Lung (tissue), 12 donors: ENCODE results near the gene FOXP1. TPM values are rescaled to one million over a fixed set of nuclear protein-coding genes. Genes with fewer than 3 reads are reported as not detected.

Experiments
- ATAC-seq: fragments of 200-7000 bp; cut with Tn5 transposase; one replicate; pipeline ENCODE4 v1.9.1; 2020; ENCODE audit warnings: moderate number of reproducible peaks; ENCODE audit not compliant: insufficient read depth, low FRiP score
- DNase-seq, 3 donors: peaks; one replicate each; pipeline ENCODE4 v3.0.0-alpha.2; 2013 to 2017
- H3K27ac ChIP-seq, 2 donors: one replicate each; pipeline ENCODE4 v1.5.1; 2013; ENCODE audit warnings: mild to moderate bottlenecking in 2 of 2, moderate library complexity in 2 of 2, control low read depth in 1 of 2, inconsistent platforms in 1 of 2, low read depth in 1 of 2, low read length in 1 of 2
- H3K27me3 ChIP-seq, 3 donors: one replicate each; pipeline ENCODE4 v1.5.1; 2013; ENCODE audit warnings: low read length in 2 of 3; ENCODE audit not compliant: control insufficient read depth in 3 of 3, insufficient read depth in 3 of 3
- H3K36me3 ChIP-seq, 4 donors: one replicate each; pipeline ENCODE4 v1.5.1; 2013; ENCODE audit warnings: low read length in 4 of 4, mild to moderate bottlenecking in 1 of 4, moderate library complexity in 1 of 4; ENCODE audit not compliant: control insufficient read depth in 4 of 4, insufficient read depth in 4 of 4
- H3K4me1 ChIP-seq, 5 donors: one replicate each; pipeline ENCODE4 v1.5.1; 2013; ENCODE audit warnings: low read length in 5 of 5, mild to moderate bottlenecking in 2 of 5, moderate library complexity in 1 of 5; ENCODE audit not compliant: control insufficient read depth in 5 of 5, insufficient read depth in 5 of 5
- H3K4me3 ChIP-seq: one replicate; pipeline ENCODE4 v1.5.1; 2013; ENCODE audit warnings: mild to moderate bottlenecking, control low read depth, moderate library complexity
- H3K9ac ChIP-seq, 2 donors: one replicate each; pipeline ENCODE4 v1.5.1; 2013; ENCODE audit warnings: low read length in 2 of 2, control low read depth in 1 of 2; ENCODE audit not compliant: insufficient read depth in 1 of 2
- H3K9me3 ChIP-seq, 4 donors: one replicate each; pipeline ENCODE4 v1.5.1; 2013; ENCODE audit warnings: low read length in 3 of 4, mild to moderate bottlenecking in 1 of 4, moderate library complexity in 1 of 4; ENCODE audit not compliant: control insufficient read depth in 4 of 4, insufficient read depth in 3 of 4
- CTCF ChIP-seq: IDR thresholded peaks from 2 replicates; pipeline ENCODE4 v1.5.1; 2012; ENCODE audit warnings: mild to moderate bottlenecking; ENCODE audit errors: control extremely low read depth, extremely low read depth
- WGBS, 2 donors: extraction: QIAGEN DNeasy Blood & Tissue Kit; methylation state at CpG; one replicate each; pipeline ENCODE4 v1.1.7; 2013; 5-methylcytosine and 5-hydroxymethylcytosine counted together
- polyA plus RNA-seq, 2 donors: library from polyadenylated mRNA; stranded (reverse); fragments of 200-250 nt; gene quantifications; one replicate each; pipeline ENCODE4 v1.2.1, GENCODE V29; 2013
- total RNA-seq, 2 donors: library from RNA; depleted of rRNA in 1 of 2; stranded (reverse); fragments of >200 nt in 1 of 2; gene quantifications; one replicate each; pipeline ENCODE4 v1.2.1, GENCODE V29; 2014 to 2021
- donor health status: control.
- donor health status: control.
- donor health status: Bipolar disorder and iron deficiency.
- donor health status: healthy.
- donor health status: DM: yes; HTN: yes; CAD: no.

Gene FOXP1
- total and polyA plus RNA-seq, 4 donors: 13.8 to 287 (median 73.9) TPM

GRCh38 chr3:71186801-71187200 is 396.7 kb downstream of the FOXP1 start:
- Histone ChIP-seq H3K4me1 (peaks cover 0 to 9% (median 2%) of the 10 kb centered on the region in 5 donors), H3K9me3 (no peaks in the 10 kb centered on the region), H3K27me3 (no peaks in the 10 kb centered on the region), H3K9ac (no peak overlapping the region), H3K27ac (no peak overlapping the region), H3K36me3 (no peaks in the 10 kb centered on the region), H3K4me3 (no peak overlapping the region)
- DNase-seq: no peak
- no peak for ATAC-seq
- TF ChIP-seq CTCF: no peak
- 61 to 78% methylated on average over 2 of the region's 2 CpGs for whole genome bisulfite sequencing, 2 donors

DNA sequence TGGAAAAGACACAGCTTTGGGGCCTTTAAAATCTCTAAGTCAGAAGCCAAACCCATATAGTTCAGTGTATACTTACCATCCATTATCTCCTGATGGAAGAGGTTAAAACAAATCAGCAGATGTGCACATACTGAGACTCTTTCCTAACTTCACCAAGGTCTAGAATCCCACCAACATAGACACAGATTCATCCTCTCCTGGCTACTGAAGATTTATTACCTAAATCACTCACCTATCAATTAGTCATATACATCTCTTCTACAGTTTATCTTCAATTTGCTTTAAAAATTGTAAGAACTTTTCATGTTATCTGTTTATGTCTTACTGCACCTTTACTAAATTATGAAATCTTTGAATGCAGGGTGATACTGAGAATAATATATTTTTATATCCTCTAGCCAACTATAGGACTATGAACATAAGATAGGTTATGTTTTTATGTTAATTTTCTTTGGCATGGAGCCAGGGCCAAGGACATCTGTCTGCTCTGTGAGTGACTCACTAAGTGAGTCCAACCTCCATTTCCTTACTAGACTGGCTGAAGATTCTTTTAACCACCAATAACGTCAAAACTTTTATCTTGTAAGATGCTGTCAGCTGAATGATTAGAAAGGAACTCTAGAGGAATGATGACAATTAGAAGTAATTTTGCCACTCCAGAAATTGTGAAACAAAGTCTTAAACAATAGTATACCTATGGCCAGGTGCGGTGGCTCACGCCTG is 397.6 kb downstream of the FOXP1 start:
- no peaks in the 10 kb centered on the region for H3K36me3 ChIP-seq
- peaks cover 0 to 4% (median under 1%) of the 10 kb centered on the region in 5 donors for H3K4me1 ChIP-seq
- no peak overlapping the region for H3K4me3 ChIP-seq
- DNase-seq (no peak), ATAC-seq (no peak)
- 77 to 79% methylated on average over 3 of the region's 3 CpGs for WGBS, 2 donors
- H3K9me3 ChIP-seq: no peaks in the 10 kb centered on the region
- TF ChIP-seq CTCF: no peak
- H3K27me3 ChIP-seq: no peaks in the 10 kb centered on the region
- no peak overlapping the region for H3K27ac ChIP-seq
- H3K9ac ChIP-seq: no peak overlapping the region

DNA sequence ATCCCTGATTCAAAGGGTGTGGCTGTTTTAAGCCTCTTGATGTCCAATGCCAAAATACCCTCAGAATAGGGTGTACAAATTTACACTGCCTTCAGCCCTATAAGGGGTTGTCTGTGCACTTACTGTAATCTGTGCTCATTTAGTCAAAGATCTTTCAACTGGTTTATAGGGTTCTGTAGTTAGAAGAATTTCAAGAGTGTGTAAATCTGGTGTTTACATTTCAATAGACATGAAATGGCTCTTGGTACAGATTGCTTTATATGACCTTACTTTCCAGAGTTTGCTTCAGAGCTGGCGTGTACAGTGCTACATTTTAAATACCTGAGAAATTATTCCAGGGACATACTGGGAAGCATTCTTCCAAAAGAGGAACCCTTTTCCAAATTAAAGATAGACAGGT is 399.3 kb downstream of the FOXP1 start:
- H3K36me3 ChIP-seq: no peaks in the 10 kb centered on the region
- H3K27ac ChIP-seq: no peak overlapping the region
- WGBS, 2 donors: 86 to 88% methylated on average over 1 of the region's 1 CpG
- H3K9me3 ChIP-seq: no peaks in the 10 kb centered on the region
- H3K27me3 ChIP-seq: no peaks in the 10 kb centered on the region
- no peak overlapping the region for H3K9ac ChIP-seq
- H3K4me3 ChIP-seq: no peak overlapping the region
- H3K4me1 ChIP-seq: peaks cover 0 to 2% (median 0%) of the 10 kb centered on the region in 5 donors
- no peak for TF ChIP-seq CTCF
- no peak for DNase-seq
- no peak for ATAC-seq

DNA sequence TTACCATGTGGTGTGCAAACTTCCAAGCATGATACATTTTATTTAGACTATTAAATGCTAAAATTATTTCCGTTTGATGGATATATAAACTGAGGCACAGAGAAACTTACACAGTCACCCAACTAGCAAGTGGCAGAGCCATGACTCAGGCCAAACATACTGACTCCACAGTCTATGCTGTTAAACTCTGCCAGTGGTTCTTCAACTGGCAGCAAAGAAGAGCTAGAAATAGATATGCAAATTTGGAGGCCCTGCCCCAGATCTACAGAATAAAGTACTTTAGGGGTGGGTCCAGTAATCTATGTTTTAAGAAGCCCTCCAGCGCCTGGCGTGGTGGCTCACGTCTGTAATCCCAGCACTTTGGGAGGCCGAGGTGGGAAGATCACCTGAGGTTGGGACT is 400.0 kb downstream of the FOXP1 start:
- 97% methylated on average over 5 of the region's 5 CpGs for WGBS, 2 donors
- H3K4me1 ChIP-seq: peaks cover 0 to 2% (median 0%) of the 10 kb centered on the region in 5 donors

More for the DNA sequence above, 400.0 kb downstream of the FOXP1 start:
- no peak overlapping the region for H3K27ac ChIP-seq
- no peak overlapping the region for H3K9ac ChIP-seq
- ATAC-seq: no peak
- H3K9me3 ChIP-seq: no peaks in the 10 kb centered on the region
- no peak for TF ChIP-seq CTCF
- H3K4me3 ChIP-seq: no peak overlapping the region
- no peaks in the 10 kb centered on the region for H3K27me3 ChIP-seq
- no peak for DNase-seq
- H3K36me3 ChIP-seq: no peaks in the 10 kb centered on the region
